Embryonic facial prominence (tissue), 1 donor: ENCODE measurements around the gene CLDN16.

ENCODE experiments used
- DNase-seq: peaks from one replicate; pipeline ENCODE4 v3.0.0-alpha.2; 2016; ENCODE audit errors: extremely low spot score

CLDN16 gene

GRCh38 chr3:190442240-190442639 lies 54.3 kb downstream of the CLDN16 start:
- no peak for DNase-seq

GRCh38 chr3:190443257-190443656 lies 55.3 kb downstream of the CLDN16 start:
- no peak for DNase-seq

GRCh38 chr3:190444006-190444405 lies 56.0 kb downstream of the CLDN16 start:
- no peak for DNase-seq

GRCh38 chr3:190444576-190445145 lies 56.7 kb downstream of the CLDN16 start:
- DNase-seq: no peak

GRCh38 chr3:190446573-190447279 lies 58.8 kb downstream of the CLDN16 start:
- DNase-seq: no peak

- no peak for DNase-seq
Measured at GRCh38 chr3:190448256-190448655, 60.3 kb downstream of the CLDN16 start.

GRCh38 chr3:190449801-190450200 lies 61.8 kb downstream of the CLDN16 start, which contains the start of gene TMEM207:
Gene TMEM207 (minus strand): TSS chr3:190449901. CDS start chr3:190449809, 92 bp downstream.
- DNase-seq: no peak

GRCh38 chr3:190455828-190456227 lies 67.9 kb downstream of the CLDN16 start:
- DNase-seq: no peak

- DNase-seq: no peak
Measured at GRCh38 chr3:190456770-190457169, 68.8 kb downstream of the CLDN16 start.

- DNase-seq: no peak
Measured at GRCh38 chr3:190458040-190458439, 70.1 kb downstream of the CLDN16 start.
